Embryonic facial prominence (tissue), 1 donor: ENCODE measurements around the gene SPECC1.
"Not testable (repeated sequence)": the region's sequence is repeated elsewhere in the genome, so short reads cannot be mapped to it uniquely, and the experiment has no call there.

Experiments used
- DNase-seq: peaks from one replicate; pipeline ENCODE4 v3.0.0-alpha.2; 2016; ENCODE audit errors: extremely low spot score

Gene SPECC1

GRCh38 chr17:20313306-20313705 lies 304.1 kb downstream of the SPECC1 start:
- DNase-seq, result no peak

DNA sequence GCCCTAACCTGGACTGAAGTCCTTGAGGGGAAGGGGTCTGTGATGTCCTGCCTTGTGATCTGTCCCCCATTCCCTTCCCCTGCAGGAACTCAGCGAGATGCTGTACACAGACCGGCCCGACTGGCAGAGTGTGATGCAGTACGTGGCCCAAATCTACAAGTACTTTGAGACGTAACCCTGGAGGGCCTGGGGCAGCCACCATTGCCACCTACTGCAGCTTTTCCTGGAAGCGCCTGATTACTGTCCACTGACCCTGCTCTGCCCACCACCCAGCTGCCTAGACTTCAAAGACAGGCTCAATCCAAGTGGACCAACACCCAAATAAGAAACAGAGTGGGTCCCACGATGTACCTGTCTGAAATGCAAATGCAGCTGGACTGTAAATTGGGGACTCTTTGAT lies 304.7 kb downstream of the SPECC1 start:
- DNase-seq, result no peak

DNA sequence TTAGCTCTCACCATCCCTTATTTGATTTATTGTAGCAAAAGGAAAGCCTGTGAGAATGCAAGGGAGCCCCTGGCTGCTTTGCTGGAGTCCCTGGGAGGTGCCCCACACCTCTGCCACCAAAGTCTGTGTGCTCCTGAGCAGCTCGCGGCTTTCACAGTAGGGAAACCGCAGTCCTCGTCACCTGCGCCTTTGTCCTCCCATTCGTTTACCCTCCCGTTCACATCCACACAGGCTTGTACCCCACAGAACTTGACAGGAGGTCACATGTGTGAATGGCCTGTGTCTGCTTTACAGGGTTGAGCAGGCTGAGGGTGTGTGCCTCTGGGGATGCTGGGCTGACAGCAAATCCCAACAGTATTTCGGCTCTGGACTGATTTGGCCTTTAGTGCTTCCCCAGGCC lies 305.7 kb downstream of the SPECC1 start:
- no peak for DNase-seq

GRCh38 chr17:20315311-20315710 lies 306.2 kb downstream of the SPECC1 start:
- no peak for DNase-seq

DNA sequence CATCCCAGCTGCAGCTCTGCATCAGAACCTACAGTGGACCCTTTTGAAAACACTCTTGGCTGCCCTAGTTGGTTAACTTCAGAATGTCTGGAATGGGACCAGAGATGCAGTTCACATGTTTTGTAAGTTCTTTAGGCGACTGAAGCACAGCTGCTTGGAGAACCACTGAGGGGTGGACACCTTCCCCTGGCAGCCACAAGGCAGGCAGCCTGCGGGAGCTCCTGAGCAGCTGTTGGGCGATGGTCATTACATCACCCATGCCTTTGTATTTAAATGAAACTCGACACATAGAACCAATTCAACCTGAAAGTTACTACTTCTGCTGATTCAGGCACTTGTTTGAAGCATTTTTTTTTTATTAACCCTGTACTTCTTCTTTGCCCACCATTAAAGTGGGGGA lies 306.7 kb downstream of the SPECC1 start:
- no peak for DNase-seq

GRCh38 chr17:20320535-20321229 lies 311.5 kb downstream of the SPECC1 start:
- not testable (repeated sequence) for DNase-seq

DNA sequence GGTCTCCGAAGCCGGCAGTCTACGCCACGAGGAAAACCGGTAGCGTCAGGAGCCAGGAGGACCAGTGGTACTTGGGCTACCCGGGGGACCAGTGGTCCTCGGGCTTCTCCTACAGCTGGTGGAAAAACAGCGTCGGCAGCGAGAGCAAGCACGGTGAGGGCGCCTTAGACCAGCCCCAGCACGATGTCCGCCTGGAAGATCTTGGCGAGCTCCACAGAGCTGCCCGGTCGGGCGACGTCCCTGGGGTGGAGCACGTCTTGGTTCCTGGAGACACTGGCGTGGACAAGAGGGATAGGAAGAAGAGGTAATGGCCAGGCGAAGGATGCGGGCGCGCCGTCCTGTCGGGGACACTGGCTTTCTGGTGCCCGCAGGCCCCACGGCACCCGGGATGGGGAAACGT lies 312.2 kb downstream of the SPECC1 start:
- not testable (repeated sequence) for DNase-seq

DNA sequence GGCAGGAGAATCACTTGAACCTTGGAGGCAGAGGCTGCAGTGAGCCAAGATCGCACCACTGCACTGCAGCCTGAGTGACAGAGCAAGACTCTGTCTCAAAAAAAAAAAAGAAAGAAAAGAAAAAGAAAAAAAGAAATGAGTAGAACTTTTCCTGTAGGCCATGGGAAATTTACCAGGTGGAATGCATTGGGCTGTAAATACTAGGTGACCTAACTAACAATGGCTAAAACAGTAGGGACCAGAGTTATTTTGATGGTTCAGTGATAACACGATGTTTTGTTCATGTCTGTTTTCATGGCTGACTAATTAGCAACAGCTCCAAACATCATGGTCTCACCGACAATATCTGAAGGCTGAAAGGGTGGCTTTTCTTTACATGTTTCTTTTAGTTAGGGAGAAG lies 318.6 kb downstream of the SPECC1 start:
- DNase-seq, result not testable (repeated sequence)

DNA sequence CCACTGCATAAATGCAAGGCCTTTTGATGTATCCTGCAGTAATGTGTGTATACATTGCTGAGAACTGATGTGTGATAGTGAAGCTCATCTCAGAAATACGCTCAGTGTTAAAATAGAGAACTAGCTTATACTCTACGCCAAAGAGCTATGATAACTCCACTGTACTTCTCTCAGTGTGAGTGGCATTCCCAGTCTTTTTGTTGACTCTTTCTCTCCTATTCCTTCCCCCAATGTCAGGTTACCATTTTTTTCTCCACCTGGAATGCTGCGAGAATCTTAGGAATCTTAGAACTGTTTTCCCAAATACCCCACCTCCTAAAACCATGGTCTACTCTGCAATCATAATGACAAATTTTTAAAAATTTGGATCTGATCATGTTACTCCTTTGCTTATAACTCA lies 342.2 kb downstream of the SPECC1 start:
- DNase-seq, result not testable (repeated sequence)

- not testable (repeated sequence) for DNase-seq
Observed at GRCh38 chr17:20352567-20352966, 343.4 kb downstream of the SPECC1 start.

DNA sequence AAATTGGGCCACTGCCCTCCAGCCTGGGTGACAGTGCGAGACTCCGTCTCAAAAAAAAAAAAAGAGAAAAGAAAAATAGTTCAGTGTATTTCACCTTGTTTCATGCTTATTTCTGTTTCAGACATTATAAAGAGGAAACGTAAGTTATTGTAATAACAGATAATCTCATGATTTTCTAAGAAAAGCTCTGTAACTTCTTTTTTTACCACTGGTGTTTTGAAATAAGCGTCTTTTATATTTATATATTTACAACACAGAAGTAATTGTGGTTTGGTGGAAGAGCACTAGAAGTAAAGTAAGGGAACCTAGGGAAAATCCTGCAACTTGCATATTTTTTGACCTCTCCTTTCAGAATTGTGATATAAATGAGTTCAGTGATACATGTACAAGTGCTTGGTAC lies 354.7 kb downstream of the SPECC1 start:
- DNase-seq, result not testable (repeated sequence)
